Stimulated activated CD8-positive, alpha-beta memory T cell treated with anti-CD3 and anti-CD28 coated beads, Interleukin-12 subunit alpha, Interleukin-12 subunit beta, amount 100 ng/mL, for 1 hour (primary cell): ENCODE data around the gene OR7D4.
"Not testable (repeated sequence)": the region's sequence is repeated elsewhere in the genome, so short reads cannot be mapped to it uniquely, and the experiment has no call there.

Source experiments
- DNase-seq: peaks from one replicate; pipeline ENCODE4 v3.0.0-alpha.2; 2020; ENCODE audit warnings: low read depth

OR7D4 gene

DNA sequence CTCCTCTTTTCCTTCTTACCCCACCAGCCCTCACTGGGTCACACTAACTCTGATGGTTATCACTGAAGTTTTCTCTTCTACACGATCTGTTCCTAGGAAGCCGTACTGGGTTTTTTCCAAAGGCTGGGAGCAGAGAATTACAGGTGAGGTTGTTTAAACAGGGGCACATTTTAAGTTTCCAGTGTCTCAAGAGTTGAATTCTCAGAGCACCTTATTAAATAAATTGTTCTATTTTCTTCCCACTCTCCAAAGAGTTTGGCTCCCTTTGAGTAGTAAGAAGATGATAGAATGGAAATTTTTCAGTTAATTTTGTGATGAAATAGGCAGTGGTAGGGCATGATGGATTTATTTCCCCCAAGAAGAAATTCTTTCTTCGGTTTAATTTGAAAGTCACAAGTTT lies at the start of gene OR7D4:
Gene OR7D4, minus strand, starts transcription at position 101 of the 400 bp plus-strand sequence. CDS start 4,752 bp downstream, outside the sequence.
- no peak for DNase-seq

DNA sequence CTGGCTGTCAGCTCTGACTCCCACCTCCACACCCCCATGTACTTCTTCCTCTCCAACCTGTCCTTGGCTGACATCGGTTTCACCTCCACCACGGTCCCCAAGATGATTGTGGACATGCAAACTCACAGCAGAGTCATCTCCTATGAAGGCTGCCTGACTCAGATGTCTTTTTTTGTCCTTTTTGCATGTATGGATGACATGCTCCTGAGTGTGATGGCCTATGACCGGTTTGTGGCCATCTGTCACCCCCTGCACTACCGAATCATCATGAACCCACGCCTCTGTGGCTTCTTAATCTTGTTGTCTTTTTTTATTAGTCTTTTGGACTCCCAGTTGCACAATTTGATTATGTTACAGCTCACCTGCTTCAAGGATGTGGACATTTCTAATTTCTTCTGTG lies 31.8 kb upstream of the OR7D4 start:
- DNase-seq = no peak

DNA sequence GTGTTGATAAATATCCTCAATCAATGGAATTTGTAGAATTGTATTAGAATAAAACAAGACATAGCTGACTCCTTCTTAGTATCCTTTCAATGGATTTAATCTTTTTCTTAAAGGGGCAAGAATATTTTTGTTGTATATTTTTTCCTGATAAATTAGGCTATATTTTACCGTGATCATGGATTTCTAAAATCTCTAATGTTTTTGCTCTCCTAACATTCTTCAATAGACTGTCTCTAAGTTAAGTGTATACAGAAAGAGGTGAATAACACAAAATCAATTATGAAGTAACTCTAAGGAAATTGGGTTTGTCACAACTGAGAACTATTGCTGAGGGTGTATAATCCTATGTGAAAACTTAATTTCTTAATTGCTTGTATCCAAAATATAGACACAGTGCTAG lies 31.2 kb upstream of the OR7D4 start, which contains the start of gene OR7E24:
Gene OR7E24, plus strand, starts transcription at position 301 of the 400 bp plus-strand sequence. CDS start 114 bp downstream, outside the sequence.
- no peak for DNase-seq

DNA sequence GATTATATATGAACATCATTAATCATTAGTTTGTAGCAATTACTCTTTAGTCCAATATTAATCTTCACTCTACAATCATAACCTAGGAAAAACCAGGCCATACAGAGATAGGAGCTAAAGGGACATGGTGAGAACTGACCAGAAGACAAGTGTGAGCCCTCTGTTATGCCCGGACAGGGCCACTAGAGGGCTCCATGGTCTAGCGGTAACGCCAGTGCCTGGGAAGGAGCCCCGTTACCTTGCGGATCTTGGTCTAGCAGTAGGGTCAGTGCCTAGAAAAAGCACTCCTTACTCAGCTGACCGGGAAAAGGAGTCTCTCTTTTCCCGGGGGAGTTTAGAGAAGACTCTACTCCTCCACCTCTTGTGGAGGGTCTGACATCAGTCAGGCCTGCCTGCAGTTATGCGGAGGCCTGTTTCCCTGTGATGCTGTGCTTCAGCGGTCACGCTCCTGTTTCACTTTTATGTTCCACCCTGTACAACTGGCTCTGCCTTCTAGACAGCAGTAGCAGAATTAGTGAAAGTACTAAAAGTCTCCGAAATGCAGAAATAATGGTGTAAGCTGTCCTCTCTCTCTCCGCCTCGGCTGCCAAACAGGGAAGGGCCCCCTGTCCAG lies 13.8 kb downstream of the OR7D4 start:
- peak; percentile 46 for DNase-seq

DNA sequence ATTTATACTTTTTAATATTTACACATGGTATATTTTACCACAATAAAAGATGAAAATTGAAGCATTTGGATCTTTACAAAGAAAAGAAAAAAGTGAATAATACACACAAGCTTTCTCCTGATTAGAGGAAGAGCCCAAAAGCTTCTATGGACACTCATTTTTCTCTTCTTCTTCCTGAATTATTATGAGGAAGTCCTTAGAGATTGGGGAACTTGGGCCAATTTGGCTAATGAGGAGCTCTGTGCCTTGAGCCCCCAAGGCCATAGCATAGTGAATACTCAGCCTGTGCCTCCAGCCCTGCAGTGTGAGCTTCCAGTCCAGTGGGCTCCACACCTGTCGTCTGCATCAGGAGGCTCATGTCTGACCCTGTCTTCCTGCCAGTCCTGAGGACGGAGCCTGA lies 21.3 kb downstream of the OR7D4 start:
- DNase-seq = not testable (repeated sequence)

DNA sequence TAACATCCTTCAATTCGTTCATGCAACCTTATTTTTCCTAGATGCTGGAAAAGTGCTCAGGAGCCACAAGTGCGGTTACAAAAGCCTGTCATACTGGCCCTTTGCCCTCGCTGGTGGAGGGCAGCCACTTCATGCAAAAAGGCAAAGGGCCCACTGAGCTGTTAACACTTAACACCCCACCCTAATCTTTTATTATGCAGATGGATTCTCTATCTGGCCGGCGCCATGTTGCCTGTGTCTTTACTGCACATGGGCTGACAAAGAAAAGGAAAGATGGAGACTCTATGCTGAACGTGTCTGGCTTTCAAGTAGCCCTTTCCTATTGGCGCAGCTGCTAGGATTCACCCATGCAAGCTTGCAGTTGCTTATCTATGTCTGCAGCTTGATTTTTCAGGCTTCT lies 29.9 kb downstream of the OR7D4 start:
- no peak for DNase-seq

DNA sequence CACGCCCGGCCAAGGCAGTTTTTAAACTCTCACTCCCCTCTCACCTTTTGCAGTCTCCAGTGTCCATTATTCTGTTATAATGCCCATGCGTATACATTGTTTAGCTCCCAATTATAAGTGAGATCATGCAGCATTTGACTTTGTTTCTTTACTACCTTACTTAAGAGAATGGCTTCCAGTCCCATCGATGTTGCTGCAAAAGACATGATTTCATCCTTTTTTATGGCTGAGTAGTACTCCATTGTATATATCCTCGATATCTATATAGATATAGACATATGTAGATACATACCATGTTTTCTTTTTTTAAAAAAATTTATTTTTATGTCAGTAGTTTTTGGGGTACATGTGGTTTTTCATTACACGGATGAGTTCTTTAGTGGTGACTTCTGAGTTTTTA lies 32.2 kb downstream of the OR7D4 start:
- no peak for DNase-seq

DNA sequence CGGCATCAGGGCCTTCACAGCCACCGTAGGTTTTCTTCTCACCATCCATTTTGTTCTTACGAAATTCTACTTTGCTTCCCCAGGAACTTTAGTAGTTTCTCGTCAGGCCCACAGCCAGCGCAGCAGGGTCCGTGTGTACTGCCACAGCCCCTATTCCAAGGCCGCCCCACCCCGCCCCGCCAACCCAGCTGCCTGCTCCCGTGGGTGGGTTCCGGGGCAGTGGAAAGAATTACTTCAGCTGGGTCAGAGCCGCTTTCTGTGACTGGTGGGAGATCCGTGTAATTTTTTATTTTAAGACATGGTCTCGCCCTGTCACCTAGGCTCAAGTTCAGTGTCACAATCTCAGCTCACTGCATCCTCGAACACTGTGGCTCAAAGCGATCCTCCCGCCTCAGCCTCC lies 36.4 kb downstream of the OR7D4 start:
- DNase-seq = no peak

DNA sequence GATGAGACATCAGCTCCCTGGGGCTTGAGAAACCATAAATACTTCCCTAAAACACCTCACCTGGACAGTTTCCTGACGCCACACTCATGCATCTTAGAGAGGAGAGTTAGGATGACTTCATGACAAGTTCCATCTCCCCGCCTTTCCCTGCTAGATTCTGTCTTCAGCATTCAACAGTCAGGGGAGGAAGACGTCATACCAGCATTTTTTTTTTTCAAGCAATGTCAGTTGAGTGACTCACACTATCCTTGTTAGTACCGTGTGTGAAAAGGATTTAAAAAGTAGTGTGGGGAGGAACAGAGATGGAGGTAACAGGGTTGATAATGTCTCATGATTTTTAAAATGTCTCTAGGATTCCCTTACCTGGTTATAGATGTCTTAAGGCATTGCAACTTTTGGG lies 40.5 kb downstream of the OR7D4 start, which contains the start of gene OR7D2:
Gene OR7D2, plus strand, starts transcription at position 79 of the 400 bp plus-strand sequence. CDS start 6,803 bp downstream, outside the sequence.
- DNase-seq = no peak

DNA sequence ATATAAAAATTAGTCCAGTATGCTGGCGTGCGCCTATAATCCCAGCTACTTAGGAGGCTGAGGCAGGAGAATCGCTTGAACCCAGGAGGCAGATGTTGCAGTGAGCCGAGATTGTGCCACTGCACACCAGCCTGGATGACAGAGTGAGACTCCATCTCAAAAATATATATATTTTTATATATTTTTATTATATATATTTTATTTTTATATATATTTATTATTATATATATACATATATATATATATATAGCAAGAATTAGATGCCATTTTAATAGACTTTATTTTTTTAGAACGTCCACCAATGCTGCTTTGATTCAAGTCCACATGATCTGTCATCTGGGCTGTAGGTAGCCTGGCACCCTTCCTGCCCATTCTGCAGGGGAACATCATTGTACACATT lies 44.1 kb downstream of the OR7D4 start:
- DNase-seq = no peak

DNA sequence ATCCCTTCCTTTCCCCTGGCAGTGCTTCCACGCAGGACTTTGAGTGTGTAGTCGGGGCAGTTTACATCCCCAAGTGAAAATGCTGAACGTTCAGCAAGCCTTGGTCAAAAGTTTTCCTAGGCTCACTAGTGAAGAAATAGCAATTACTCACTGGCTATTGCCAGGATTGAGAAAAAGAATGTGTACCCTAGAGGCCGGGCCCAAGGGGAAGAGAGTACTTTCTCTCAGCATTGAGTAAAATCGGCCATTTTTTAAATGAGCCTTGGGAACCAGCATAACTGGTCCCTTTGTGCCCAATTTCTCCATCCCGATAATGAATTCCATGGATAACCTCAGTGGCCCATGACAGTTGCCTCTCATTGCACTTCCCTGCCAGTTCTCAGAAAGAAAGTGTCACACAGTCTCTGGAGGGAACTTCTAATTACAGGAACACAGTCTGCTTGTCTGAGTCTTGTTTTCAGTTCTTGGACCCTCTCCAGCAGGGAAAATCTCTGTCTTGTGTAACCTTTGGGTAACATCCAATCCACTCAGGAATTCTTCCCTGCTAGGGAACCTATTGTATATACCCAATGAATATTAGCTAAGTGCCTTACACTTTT lies 47.9 kb downstream of the OR7D4 start:
- DNase-seq = no peak

DNA sequence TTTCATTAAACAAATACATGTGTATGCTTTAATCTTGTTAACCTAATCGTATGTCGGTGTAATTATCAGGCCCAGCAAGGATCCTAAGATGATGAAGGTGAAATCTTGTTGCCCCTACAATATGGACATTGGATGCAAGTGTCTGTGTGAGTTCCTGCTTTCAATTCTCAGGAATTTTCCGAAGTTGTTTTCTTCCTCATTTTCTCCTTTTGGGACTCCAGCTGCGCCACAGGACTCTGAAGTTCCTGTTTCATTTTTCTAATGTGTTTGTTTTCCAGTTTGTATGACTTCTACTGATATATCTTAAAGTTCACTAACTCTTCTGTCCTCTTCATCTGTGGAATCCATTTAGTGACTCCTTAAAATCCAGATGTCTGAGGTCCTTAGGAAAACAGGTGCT lies 52.5 kb downstream of the OR7D4 start:
- no peak for DNase-seq

DNA sequence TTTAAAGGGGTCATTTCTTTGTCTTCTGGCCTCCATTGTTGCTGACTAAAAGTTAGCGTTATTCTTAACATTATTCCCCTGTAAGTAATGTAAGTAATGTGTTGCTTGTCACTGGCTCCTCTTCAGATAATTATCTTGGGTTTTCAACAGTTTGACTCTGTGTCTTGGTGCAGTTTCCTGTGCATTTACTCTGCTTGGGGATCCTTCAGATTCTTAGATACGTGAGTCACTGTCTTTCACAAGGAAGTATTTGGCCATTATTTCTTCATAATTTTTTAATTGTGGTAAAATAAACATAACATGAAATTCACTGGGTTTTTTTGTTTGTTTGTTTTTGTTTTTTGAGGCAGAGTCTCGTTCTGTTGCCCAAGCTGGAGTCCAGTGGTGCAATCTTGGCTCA lies 54.1 kb downstream of the OR7D4 start:
- no peak for DNase-seq

DNA sequence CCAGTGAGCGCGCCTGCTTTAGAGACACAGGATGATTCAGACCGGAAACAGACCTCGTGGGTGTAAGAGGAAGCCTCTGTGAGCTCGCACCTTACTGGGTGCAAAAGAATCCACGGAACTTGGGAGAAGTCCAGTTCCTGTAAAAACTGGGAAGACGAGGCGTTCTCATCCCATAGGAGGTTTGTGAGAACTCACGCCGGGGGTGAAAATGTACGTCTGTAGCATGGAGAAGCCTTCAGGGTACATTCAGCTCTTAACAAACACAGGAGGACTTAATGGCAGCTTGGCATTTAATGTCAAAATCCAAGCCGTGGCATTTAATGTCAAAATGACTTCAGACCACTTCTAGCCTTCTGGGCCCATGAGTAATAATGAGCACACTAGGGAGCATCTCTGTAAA lies 58.0 kb downstream of the OR7D4 start:
- DNase-seq = no peak
